NCI-H345 (cell line): ENCODE measurements around the gene ZNF777.
"Not testable (repeated sequence)": the region's sequence is repeated elsewhere in the genome, so short reads cannot be mapped to it uniquely, and the experiment has no call there.

Experiments used
- DNase-seq: peaks from one replicate; lab custom pipeline; 2025; lab: John Stamatoyannopoulos, UW

Gene ZNF777

GRCh38 chr7:149413083-149413482 lies 47.8 kb downstream of the ZNF777 start:
- not testable (repeated sequence) for DNase-seq

GRCh38 chr7:149409895-149410294 lies 51.0 kb downstream of the ZNF777 start:
- DNase-seq: no peak

- no peak for DNase-seq
These were observed 56.0 kb downstream of the ZNF777 start for GRCh38 chr7:149404825-149405224.

GRCh38 chr7:149404396-149404795 lies 56.5 kb downstream of the ZNF777 start:
- DNase-seq: no peak

GRCh38 chr7:149398195-149398820 lies 62.6 kb downstream of the ZNF777 start:
- no peak for DNase-seq

GRCh38 chr7:149397470-149398043 lies 63.3 kb downstream of the ZNF777 start:
- no peak for DNase-seq

- DNase-seq: not testable (repeated sequence)
These were observed 72.1 kb downstream of the ZNF777 start for GRCh38 chr7:149388550-149389335.

- not testable (repeated sequence) for DNase-seq
These were observed 74.3 kb downstream of the ZNF777 start for GRCh38 chr7:149386514-149386913.

- peak; percentile 60 for DNase-seq
These were observed 75.5 kb downstream of the ZNF777 start for GRCh38 chr7:149385195-149385950.
